Skin epidermis (tissue), 12 donors: ENCODE results near the gene NTN5.
"Not testable (repeated sequence)": the region's sequence is repeated elsewhere in the genome, so short reads cannot be mapped to it uniquely, and the experiment has no call there.

Experiments
- H3K27ac ChIP-seq, 21 experiments: fragments of 200-600 bp; sonication (generic) in 11 of 21; one replicate each; pipeline ENCODE4 v1.5.0; 2020; ENCODE audit warnings: mild to moderate bottlenecking in 3 of 21, inconsistent platforms in 2 of 21, moderate library complexity in 2 of 21
- H3K4me3 ChIP-seq, 7 experiments: fragments of 200-600 bp; sonication (generic) in 2 of 7; one replicate each; pipeline ENCODE4 v1.5.0; 2020; ENCODE audit warnings: inconsistent platforms in 2 of 7, mild to moderate bottlenecking in 2 of 7, moderate library complexity in 1 of 7

NTN5 gene

GRCh38 chr19:48672994-48673393, at the start of gene NTN5:
NTN5 (minus strand) TSS chr19:48673017; CDS start chr19:48670986, 2,031 bp downstream.
- H3K27ac ChIP-seq = no peak within 1 kb of the TSS
- H3K4me3 ChIP-seq = no peak within 1 kb of the TSS

GRCh38 chr19:48722196-48722708, 49.4 kb upstream of the NTN5 start:
- Histone ChIP-seq H3K27ac (no peak overlapping the region), H3K4me3 (no peak overlapping the region)

GRCh38 chr19:48720613-48721296, 47.9 kb upstream of the NTN5 start:
- Histone ChIP-seq H3K27ac (peak overlapping the region in 19 of 21 experiments; percentile 43 to 84 (median 73)), H3K4me3 (peak overlapping the region; percentile 36 to 55 (median 44))

- H3K27ac ChIP-seq = peak overlapping the region in 9 of 21 experiments; percentile 62 to 83 (median 73)
- H3K4me3 ChIP-seq = peak overlapping the region in 4 of 7 experiments; percentile 36 to 53 (median 44)
Observed at GRCh38 chr19:48720251-48720612, 47.4 kb upstream of the NTN5 start.

- Histone ChIP-seq H3K4me3 (peak within 1 kb of the TSS; percentile 36 to 55 (median 44)), H3K27ac (peak within 1 kb of the TSS in 14 of 21 experiments; percentile 45 to 84 (median 75))
Observed at GRCh38 chr19:48719263-48720171, 46.7 kb upstream of the NTN5 start, which contains the start of gene MAMSTR. MAMSTR (minus strand) TSS chr19:48719725; CDS start chr19:48719031, 694 bp downstream.

- no peak overlapping the region for H3K4me3 ChIP-seq
Observed at GRCh38 chr19:48718711-48719231, 46.0 kb upstream of the NTN5 start.

GRCh38 chr19:48718106-48718505, 45.3 kb upstream of the NTN5 start:
- not testable (repeated sequence) for H3K4me3 ChIP-seq, H3K27ac ChIP-seq

More at GRCh38 chr19:48718711-48719231, 46.0 kb upstream of the NTN5 start:
- H3K27ac ChIP-seq = peak overlapping the region in 1 of 21 experiments; percentile 45

GRCh38 chr19:48716562-48717291, 43.9 kb upstream of the NTN5 start:
- Histone ChIP-seq H3K27ac (peak overlapping the region in 15 of 21 experiments; percentile 2 to 83 (median 40)), H3K4me3 (peak overlapping the region in 3 of 7 experiments; percentile 3 to 17 (median 15))

- Histone ChIP-seq H3K27ac (peak overlapping the region in 17 of 21 experiments; percentile 29 to 90 (median 79)), H3K4me3 (peak overlapping the region in 3 of 7 experiments; percentile 33 to 64 (median 51))
Observed at GRCh38 chr19:48715681-48716171, 42.9 kb upstream of the NTN5 start.

GRCh38 chr19:48714759-48715675, 42.2 kb upstream of the NTN5 start:
- Histone ChIP-seq H3K27ac (peak overlapping the region in 20 of 21 experiments; percentile 60 to 90 (median 81)), H3K4me3 (peak overlapping the region; percentile 33 to 64 (median 54))

- Histone ChIP-seq H3K4me3 (peak overlapping the region; percentile 41 to 67 (median 55)), H3K27ac (peak overlapping the region in 20 of 21 experiments; percentile 60 to 90 (median 81))
Observed at GRCh38 chr19:48713864-48714755, 41.3 kb upstream of the NTN5 start.

- Histone ChIP-seq H3K27ac (peak overlapping the region in 13 of 21 experiments; percentile 26 to 90 (median 48)), H3K4me3 (peak overlapping the region; percentile 41 to 67 (median 55))
Observed at GRCh38 chr19:48713041-48713863, 40.4 kb upstream of the NTN5 start.

- no peak overlapping the region for H3K4me3 ChIP-seq
Observed at GRCh38 chr19:48711106-48711662, 38.4 kb upstream of the NTN5 start.

GRCh38 chr19:48708471-48708870, 35.7 kb upstream of the NTN5 start:
- Histone ChIP-seq H3K27ac (no peak overlapping the region), H3K4me3 (no peak overlapping the region)

More at GRCh38 chr19:48711106-48711662, 38.4 kb upstream of the NTN5 start:
- H3K27ac ChIP-seq = no peak overlapping the region

- Histone ChIP-seq H3K4me3 (no peak overlapping the region), H3K27ac (no peak overlapping the region)
Observed at GRCh38 chr19:48705431-48705830, 32.6 kb upstream of the NTN5 start.

GRCh38 chr19:48703316-48703715, 30.5 kb upstream of the NTN5 start:
- H3K27ac ChIP-seq = no peak overlapping the region

More at GRCh38 chr19:48703316-48703715, 30.5 kb upstream of the NTN5 start:
- no peak overlapping the region for H3K4me3 ChIP-seq
